Measurements from ENCODE around the gene ASPSCR1. TPM values are rescaled to one million over a fixed set of nuclear protein-coding genes. Genes with fewer than 3 reads are reported as not detected.
"Not testable (repeated sequence)": the region's sequence is repeated elsewhere in the genome, so short reads cannot be mapped to it uniquely, and the experiment has no call there.

Gene ASPSCR1
- total and polyA plus RNA-seq, 8 donors: 11.7 to 143 (median 55.6) TPM

- Histone ChIP-seq H3K4me3 (no peak overlapping the region), H3K27me3 (peaks cover 0 to 49% (median 1%) of the 10 kb centered on the region in 3 donors), H3K36me3 (no peaks in the 10 kb centered on the region), H3K4me1 (no peaks in the 10 kb centered on the region), H3K27ac (no peak overlapping the region), H3K9me3 (no peaks in the 10 kb centered on the region)
- 72 to 88% (median 77%) methylated on average over 10 to 16 of the region's 16 CpGs for WGBS, 5 donors
- intact Hi-C loops (cut with DNase I; ENCODE audit: low total_unique reads): no loop called here
- no peak for TF ChIP-seq POLR2AphosphoS5 (IDR thresholded peaks at IDR 0.05)
- no peak for TF ChIP-seq EP300 (IDR thresholded peaks at IDR 0.05)
- no peak for TF ChIP-seq CTCF (IDR thresholded peaks at IDR 0.05)
- no peak for TF ChIP-seq POLR2A (IDR thresholded peaks at IDR 0.05)
- no peak for DNase-seq
These were observed 24.6 kb upstream of the ASPSCR1 start for GRCh38 chr17:81952792-81953228.

GRCh38 chr17:81953443-81953842, 24.0 kb upstream of the ASPSCR1 start:
- intact Hi-C loops (cut with DNase I; ENCODE audit: low total_unique reads); H3K27ac ChIP-seq; H3K9me3 ChIP-seq; H3K36me3 ChIP-seq; H3K4me1 ChIP-seq; DNase-seq; H3K4me3 ChIP-seq: not testable (repeated sequence)
- peaks cover 0 to 55% (median 8%) of the 10 kb centered on the region in 3 donors for H3K27me3 ChIP-seq
- 71 to 79% (median 74%) methylated on average over 5 of the region's 5 CpGs for WGBS, 5 donors

- H3K4me1 ChIP-seq: peaks cover 4 to 7% (median 5%) of the 10 kb centered on the region in 4 donors
- 85 to 93% (median 89%) methylated on average over 19 of the region's 19 CpGs for WGBS, 5 donors
- TF ChIP-seq EP300 (IDR thresholded peaks at IDR 0.05): no peak
- no peak for TF ChIP-seq POLR2AphosphoS5 (IDR thresholded peaks at IDR 0.05)
- TF ChIP-seq CTCF (IDR thresholded peaks at IDR 0.05): no peak
- no peak for TF ChIP-seq POLR2A (IDR thresholded peaks at IDR 0.05)
- intact Hi-C loops (cut with DNase I; ENCODE audit: low total_unique reads): no loop called here
- H3K4me3 ChIP-seq: no peak overlapping the region
- no peak for DNase-seq
- H3K36me3 ChIP-seq: no peaks in the 10 kb centered on the region
- H3K27me3 ChIP-seq: peaks cover 0 to 64% (median 17%) of the 10 kb centered on the region in 3 donors
- no peak overlapping the region for H3K27ac ChIP-seq
- no peaks in the 10 kb centered on the region for H3K9me3 ChIP-seq
These were observed 23.0 kb upstream of the ASPSCR1 start for GRCh38 chr17:81954131-81955057.

- TF ChIP-seq CTCF (IDR thresholded peaks at IDR 0.05) (no peak), POLR2AphosphoS5 (IDR thresholded peaks at IDR 0.05) (no peak)
- 85 to 91% (median 89%) methylated on average over 14 to 26 of the region's 26 CpGs for WGBS, 5 donors
- H3K9me3 ChIP-seq: no peaks in the 10 kb centered on the region
- H3K36me3 ChIP-seq: no peaks in the 10 kb centered on the region
- H3K4me1 ChIP-seq: peaks cover 12 to 15% (median 13%) of the 10 kb centered on the region in 4 donors
- no peak overlapping the region for H3K4me3 ChIP-seq
- no peak for DNase-seq
- peaks cover 4 to 72% (median 23%) of the 10 kb centered on the region in 3 donors for H3K27me3 ChIP-seq
- no peak overlapping the region for H3K27ac ChIP-seq
- intact Hi-C loops (cut with DNase I; ENCODE audit: low total_unique reads): no loop called here
These were observed 22.3 kb upstream of the ASPSCR1 start for GRCh38 chr17:81955058-81955681.

All from stomach (tissue), 9 donors.